ENCODE data around the gene MUC5AC. TPM values are rescaled to one million over a fixed set of nuclear protein-coding genes. Genes with fewer than 3 reads are reported as not detected.
"Not testable (repeated sequence)": the region's sequence is repeated elsewhere in the genome, so short reads cannot be mapped to it uniquely, and the experiment has no call there.

The MUC5AC gene
- total RNA-seq, 1 donor from 2014 or later = not detected

- no peak for TF ChIP-seq CTCF (IDR thresholded peaks at IDR 0.05)
Measured at GRCh38 chr11:1111545-1112212, 46.1 kb upstream of the MUC5AC start.

GRCh38 chr11:1112351-1113191 lies 45.2 kb upstream of the MUC5AC start:
- DNase-seq (no peak), ATAC-seq (ENCODE audit: low read depth) (no peak)
- POLR2A ChIA-PET = no interaction called here
- no peak overlapping the region for H3K27ac Mint-ChIP-seq
- intact Hi-C loops (cut with micrococcal nuclease) = no loop called here
- H3K27me3 Mint-ChIP-seq = peaks cover 2% of the 10 kb centered on the region
- no peaks in the 10 kb centered on the region for H3K36me3 Mint-ChIP-seq (ENCODE audit: low read depth)
- H3K4me3 Mint-ChIP-seq = no peak overlapping the region
- H3K9me3 Mint-ChIP-seq = no peaks in the 10 kb centered on the region
- no peaks in the 10 kb centered on the region for H3K4me1 Mint-ChIP-seq
- no peak for TF ChIP-seq CTCF (IDR thresholded peaks at IDR 0.05)
- CTCF ChIA-PET = no interaction called here

More at GRCh38 chr11:1111545-1112212, 46.1 kb upstream of the MUC5AC start:
- no peak for DNase-seq
- no peaks in the 10 kb centered on the region for H3K4me1 Mint-ChIP-seq
- H3K27me3 Mint-ChIP-seq = peaks cover 2% of the 10 kb centered on the region
- no peaks in the 10 kb centered on the region for H3K36me3 Mint-ChIP-seq (ENCODE audit: low read depth)
- ChIA-PET POLR2A (no interaction called here), CTCF (no interaction called here)
- no peak overlapping the region for H3K4me3 Mint-ChIP-seq
- no peaks in the 10 kb centered on the region for H3K9me3 Mint-ChIP-seq
- ATAC-seq (ENCODE audit: low read depth) = no peak
- H3K27ac Mint-ChIP-seq = no peak overlapping the region
- intact Hi-C loops (cut with micrococcal nuclease) = no loop called here

GRCh38 chr11:1113405-1114201 lies 44.1 kb upstream of the MUC5AC start:
- intact Hi-C loops (cut with micrococcal nuclease) = loop anchor here (1.0 kb wide), 1 partner anchor 402 kb away; no protein-coding TSS in a partner anchor
- DNase-seq (no peak), ATAC-seq (ENCODE audit: low read depth) (no peak)
- no peaks in the 10 kb centered on the region for H3K4me1 Mint-ChIP-seq
- no peaks in the 10 kb centered on the region for H3K36me3 Mint-ChIP-seq (ENCODE audit: low read depth)
- no peaks in the 10 kb centered on the region for H3K9me3 Mint-ChIP-seq
- CTCF ChIA-PET = no interaction called here
- H3K27ac Mint-ChIP-seq = no peak overlapping the region
- no peak overlapping the region for H3K4me3 Mint-ChIP-seq
- POLR2A ChIA-PET = no interaction called here
- H3K27me3 Mint-ChIP-seq = peaks cover 3% of the 10 kb centered on the region
- no peak for TF ChIP-seq CTCF (IDR thresholded peaks at IDR 0.05)

GRCh38 chr11:1115292-1115691 lies 42.5 kb upstream of the MUC5AC start:
- H3K9me3 Mint-ChIP-seq; H3K27me3 Mint-ChIP-seq; POLR2A ChIA-PET; H3K27ac Mint-ChIP-seq; ATAC-seq (ENCODE audit: low read depth); H3K36me3 Mint-ChIP-seq (ENCODE audit: low read depth); H3K4me1 Mint-ChIP-seq; DNase-seq; intact Hi-C loops (cut with micrococcal nuclease); H3K4me3 Mint-ChIP-seq: not testable (repeated sequence)
- CTCF ChIA-PET = interaction anchor here (1.2 kb wide), 1 partner anchor 459 kb away, joined by 4 read pairs; no protein-coding TSS in a partner anchor

- no peaks in the 10 kb centered on the region for H3K9me3 Mint-ChIP-seq
- intact Hi-C loops (cut with micrococcal nuclease) = no loop called here
- no peak for ATAC-seq (ENCODE audit: low read depth)
Measured at GRCh38 chr11:1116104-1116503, 41.6 kb upstream of the MUC5AC start.

More at GRCh38 chr11:1116104-1116503, 41.6 kb upstream of the MUC5AC start:
- ChIA-PET CTCF (interaction anchor here (1.2 kb wide), 1 partner anchor 459 kb away, joined by 4 read pairs; no protein-coding TSS in a partner anchor), POLR2A (no interaction called here)
- Mint-ChIP-seq H3K36me3 (ENCODE audit: low read depth) (no peaks in the 10 kb centered on the region), H3K27me3 (peaks cover 8% of the 10 kb centered on the region), H3K4me3 (no peak overlapping the region), H3K27ac (no peak overlapping the region), H3K4me1 (no peaks in the 10 kb centered on the region)
- no peak for DNase-seq
- TF ChIP-seq CTCF (IDR thresholded peaks at IDR 0.05) = no peak
